Large intestine (tissue), 3 donors: Measurements from ENCODE around the gene TFAP2D. TPM values are rescaled to one million over a fixed set of nuclear protein-coding genes. Genes with fewer than 3 reads are reported as not detected.
A peak's percentile ranks its signal among the peaks of the same experiment; 100 is the strongest.

ENCODE experiments used
- DNase-seq, 2 donors: peaks; one replicate each; pipeline versions ENCODE4 v3.0.0 to v3.0.0-alpha.2; 2013
- H3K27ac ChIP-seq: one replicate; pipeline ENCODE4 v1.5.1; 2013; ENCODE audit warnings: low read length
- H3K27me3 ChIP-seq: 2 replicates; pipeline ENCODE4 v1.6.1; 2013; ENCODE audit warnings: low read length; ENCODE audit not compliant: control insufficient read depth, insufficient read depth
- H3K36me3 ChIP-seq: 2 replicates; pipeline ENCODE4 v1.6.1; 2013; ENCODE audit warnings: low read length; ENCODE audit not compliant: control insufficient read depth, insufficient read depth
- H3K4me1 ChIP-seq: one replicate; pipeline ENCODE4 v1.6.1; 2013; ENCODE audit warnings: low read length; ENCODE audit not compliant: control insufficient read depth, insufficient read depth
- H3K4me3 ChIP-seq: one replicate; pipeline ENCODE4 v1.5.1; 2013; ENCODE audit warnings: low read length
- H3K9me3 ChIP-seq: one replicate; pipeline ENCODE4 v1.6.1; 2013; ENCODE audit warnings: mild to moderate bottlenecking, low read depth, low read length, moderate library complexity; ENCODE audit not compliant: control insufficient read depth
- WGBS: methylation state at CpG from one replicate; pipeline ENCODE4 v1.1.5; 2013; ENCODE audit warnings: low lambda C conversion rate; ENCODE audit not compliant: insufficient coverage; 5-methylcytosine and 5-hydroxymethylcytosine counted together
- polyA plus RNA-seq: library from polyadenylated mRNA; unstranded; fragments of 120-200 nt; gene quantifications from one replicate; pipeline ENCODE4 v1.2.1, GENCODE V29; 2013

The TFAP2D gene
- polyA plus RNA-seq, 1 donor, result not detected

GRCh38 chr6:50785921-50786320, 72.6 kb downstream of the TFAP2D start:
- no CpG with 5 or more reads among the region's 1 CpG for WGBS
- Histone ChIP-seq H3K36me3 (no peaks in the 10 kb centered on the region), H3K4me3 (no peak overlapping the region), H3K9me3 (no peaks in the 10 kb centered on the region), H3K4me1 (no peaks in the 10 kb centered on the region), H3K27me3 (no peaks in the 10 kb centered on the region), H3K27ac (no peak overlapping the region)
- no peak for DNase-seq

- WGBS, result no CpG with 5 or more reads among the region's 3 CpGs
- H3K27ac ChIP-seq, result no peak overlapping the region
- no peaks in the 10 kb centered on the region for H3K36me3 ChIP-seq
- no peak overlapping the region for H3K4me3 ChIP-seq
- H3K27me3 ChIP-seq, result no peaks in the 10 kb centered on the region
- peak; percentile 3 to 13 for DNase-seq
- no peaks in the 10 kb centered on the region for H3K9me3 ChIP-seq
- no peaks in the 10 kb centered on the region for H3K4me1 ChIP-seq
These were observed 78.7 kb downstream of the TFAP2D start for GRCh38 chr6:50791900-50792508.

GRCh38 chr6:50792771-50793170, 79.4 kb downstream of the TFAP2D start:
- WGBS, result no CpG with 5 or more reads among the region's 1 CpG
- Histone ChIP-seq H3K27ac (no peak overlapping the region), H3K4me1 (no peaks in the 10 kb centered on the region), H3K9me3 (no peaks in the 10 kb centered on the region), H3K36me3 (no peaks in the 10 kb centered on the region), H3K4me3 (no peak overlapping the region), H3K27me3 (no peaks in the 10 kb centered on the region)
- no peak for DNase-seq

DNA sequence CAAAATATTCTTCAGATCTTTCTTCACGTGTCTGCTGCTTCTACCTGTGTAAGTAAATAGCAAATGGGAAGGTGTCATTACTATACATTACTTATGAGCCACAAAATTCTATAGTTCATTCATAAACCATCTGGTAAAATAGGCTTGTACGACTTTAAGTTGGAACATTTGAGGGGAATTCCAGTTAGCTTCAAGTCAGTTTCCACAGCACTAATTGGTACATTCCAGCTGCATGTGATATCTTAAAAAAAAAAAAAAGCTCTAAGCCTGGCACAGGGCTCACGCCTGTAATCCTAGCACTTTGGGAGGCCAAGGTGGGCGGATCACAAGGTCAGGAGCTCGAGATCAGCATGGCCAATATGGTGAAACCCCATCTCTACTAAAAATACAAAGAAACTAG, 82.2 kb downstream of the TFAP2D start:
- no CpG with 5 or more reads among the region's 5 CpGs for WGBS
- no peak overlapping the region for H3K27ac ChIP-seq
- no peaks in the 10 kb centered on the region for H3K27me3 ChIP-seq
- DNase-seq, result no peak
- no peak overlapping the region for H3K4me3 ChIP-seq
- no peaks in the 10 kb centered on the region for H3K9me3 ChIP-seq
- H3K4me1 ChIP-seq, result no peaks in the 10 kb centered on the region
- H3K36me3 ChIP-seq, result no peaks in the 10 kb centered on the region

DNA sequence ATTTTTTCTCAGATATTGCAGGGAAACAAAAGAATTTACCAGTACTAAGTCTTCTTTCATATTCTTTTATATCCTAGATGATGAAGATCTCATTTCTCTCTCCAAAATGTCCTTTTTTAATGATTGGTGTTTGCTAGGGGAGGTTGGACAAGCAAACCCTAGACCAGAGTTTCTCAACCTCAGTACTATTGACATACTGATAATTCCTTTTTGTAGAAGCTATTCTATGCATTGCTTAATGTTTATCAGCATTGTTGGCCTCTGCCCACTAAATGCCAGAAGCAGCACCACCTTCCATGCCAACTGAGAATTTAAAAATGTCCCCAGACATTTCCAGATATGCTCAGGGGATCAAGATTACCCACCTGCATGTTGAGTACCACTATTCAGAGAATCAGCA, 91.0 kb downstream of the TFAP2D start:
- Histone ChIP-seq H3K4me1 (no peaks in the 10 kb centered on the region), H3K36me3 (no peaks in the 10 kb centered on the region), H3K4me3 (no peak overlapping the region), H3K27me3 (no peaks in the 10 kb centered on the region), H3K9me3 (no peaks in the 10 kb centered on the region), H3K27ac (no peak overlapping the region)
- no peak for DNase-seq

GRCh38 chr6:50807035-50807434, 93.7 kb downstream of the TFAP2D start:
- no peak overlapping the region for H3K27ac ChIP-seq
- no peak for DNase-seq
- H3K27me3 ChIP-seq, result no peaks in the 10 kb centered on the region
- H3K9me3 ChIP-seq, result no peaks in the 10 kb centered on the region
- no peaks in the 10 kb centered on the region for H3K36me3 ChIP-seq
- no peaks in the 10 kb centered on the region for H3K4me1 ChIP-seq
- no peak overlapping the region for H3K4me3 ChIP-seq

- Histone ChIP-seq H3K9me3 (peaks cover 4% of the 10 kb centered on the region), H3K36me3 (no peaks in the 10 kb centered on the region), H3K27ac (no peak overlapping the region), H3K4me1 (no peaks in the 10 kb centered on the region), H3K27me3 (peaks cover 45% of the 10 kb centered on the region), H3K4me3 (peak overlapping the region; percentile 51)
- WGBS, result 6% methylated on average over 8 of the region's 16 CpGs
- peak in 1 of 2 donors; percentile 61 for DNase-seq
These were observed 102.2 kb downstream of the TFAP2D start for GRCh38 chr6:50815436-50816114.

GRCh38 chr6:50816115-50816675, 102.9 kb downstream of the TFAP2D start:
- 6% methylated on average over 3 of the region's 14 CpGs for WGBS
- H3K4me1 ChIP-seq, result no peaks in the 10 kb centered on the region
- H3K27me3 ChIP-seq, result peaks cover 51% of the 10 kb centered on the region
- no peaks in the 10 kb centered on the region for H3K36me3 ChIP-seq
- peak; percentile 43 to 65 for DNase-seq
- no peak overlapping the region for H3K27ac ChIP-seq
- peaks cover 4% of the 10 kb centered on the region for H3K9me3 ChIP-seq
- peak overlapping the region; percentile 51 for H3K4me3 ChIP-seq

DNA sequence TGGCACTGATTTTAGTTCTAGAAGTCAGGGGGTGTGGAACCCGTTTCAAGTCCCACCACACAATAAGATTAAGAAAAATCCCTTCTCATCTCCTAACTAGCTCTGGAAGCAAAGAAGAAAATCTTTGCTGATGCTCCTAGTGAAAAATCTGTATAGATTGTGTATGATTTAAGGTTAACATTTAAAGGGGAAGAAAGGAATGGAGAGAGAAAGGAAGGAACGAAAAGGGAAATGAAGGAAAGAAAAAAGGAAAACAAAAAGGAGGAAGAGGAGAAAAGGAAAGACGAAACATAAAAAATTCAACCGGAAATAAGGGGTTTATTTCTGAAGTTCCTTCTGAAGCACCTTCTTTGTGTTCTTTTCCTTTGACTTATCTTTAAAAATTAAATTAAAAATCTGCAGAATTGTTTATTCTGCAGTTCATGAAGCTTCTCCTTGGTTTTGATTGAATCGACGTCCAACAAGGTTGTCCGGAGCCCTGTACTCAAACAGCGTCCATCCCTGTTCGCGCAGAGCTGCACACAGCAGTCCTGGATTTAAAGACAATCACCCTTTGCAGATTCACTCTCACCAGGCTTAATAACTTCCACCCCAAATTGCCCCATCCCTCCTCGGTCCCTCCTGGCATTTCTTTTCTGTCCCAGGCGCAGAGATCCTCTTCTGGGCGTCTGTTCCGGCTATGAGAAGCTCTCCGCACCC, 103.8 kb downstream of the TFAP2D start:
- Histone ChIP-seq H3K36me3 (no peaks in the 10 kb centered on the region), H3K9me3 (peaks cover 4% of the 10 kb centered on the region), H3K4me1 (no peaks in the 10 kb centered on the region), H3K27ac (no peak overlapping the region), H3K27me3 (peaks cover 60% of the 10 kb centered on the region), H3K4me3 (no peak overlapping the region)
- 19% methylated on average over 3 of the region's 15 CpGs for WGBS
- no peak for DNase-seq

- H3K4me3 ChIP-seq, result no peak overlapping the region
- peaks cover 65% of the 10 kb centered on the region for H3K27me3 ChIP-seq
- H3K27ac ChIP-seq, result no peak overlapping the region
- no peak for DNase-seq
- no peaks in the 10 kb centered on the region for H3K36me3 ChIP-seq
- 0% methylated on average over 1 of the region's 2 CpGs for WGBS
- H3K9me3 ChIP-seq, result peaks cover 4% of the 10 kb centered on the region
- no peaks in the 10 kb centered on the region for H3K4me1 ChIP-seq
These were observed 104.3 kb downstream of the TFAP2D start for GRCh38 chr6:50817646-50817950.
